ENCODE results near the gene CYB5R3. TPM values are rescaled to one million over a fixed set of nuclear protein-coding genes. Genes with fewer than 3 reads are reported as not detected.
A peak's percentile ranks its signal among the peaks of the same experiment; 100 is the strongest.

CYB5R3 gene
- total RNA-seq, 4 donors from 2014 or later = 134 to 200 (median 176) TPM

DNA sequence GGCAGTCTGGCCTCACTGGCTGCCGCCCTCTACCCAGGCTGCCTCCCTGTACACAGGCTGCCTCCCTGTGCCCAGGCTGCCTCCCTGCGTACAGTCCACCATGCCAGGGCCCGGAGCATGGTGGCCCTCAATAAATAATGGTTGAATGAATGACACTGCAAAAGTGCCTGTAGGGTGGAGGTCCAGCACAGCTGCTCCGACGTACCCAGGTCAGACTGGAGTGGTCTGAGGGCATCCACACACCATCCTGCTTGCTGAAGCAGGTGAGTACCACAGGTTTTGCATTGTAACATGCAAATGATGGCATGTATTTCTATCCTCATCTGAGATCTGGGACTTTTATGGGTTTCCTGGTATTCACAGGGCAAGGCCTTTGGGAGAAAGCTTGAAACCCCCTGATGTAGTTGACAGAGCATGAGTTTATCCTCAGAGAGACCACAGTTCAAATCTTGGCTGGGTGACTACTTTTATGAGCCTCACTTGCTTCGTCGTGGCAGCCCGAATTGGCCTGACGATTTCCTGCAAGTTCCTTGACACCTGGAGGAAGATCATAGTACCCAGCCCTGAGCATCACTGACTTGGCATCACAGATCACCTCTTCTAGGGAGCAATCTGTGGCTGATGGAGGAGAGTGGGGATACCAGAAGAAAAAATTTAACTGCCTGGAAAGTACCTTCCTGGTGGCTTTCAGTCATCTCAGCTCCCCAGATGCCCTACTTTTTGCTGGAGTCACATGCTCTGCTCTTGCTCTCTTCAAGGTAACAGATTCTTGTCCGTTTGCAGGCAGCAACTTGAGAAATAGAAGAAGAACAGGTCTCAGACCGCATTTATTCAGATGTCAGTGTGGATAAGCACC, 16.0 kb upstream of the CYB5R3 start:
- H3K4me3 ChIP-seq = no peak overlapping the region
- no peak overlapping the region for H3K27ac ChIP-seq
- no peak for DNase-seq (ENCODE audit: low spot score in 2 of 2)
- no peaks in the 10 kb centered on the region for H3K9me3 ChIP-seq
- WGBS, 2 donors = 61 to 66% methylated on average over 11 of the region's 11 CpGs
- TF ChIP-seq CTCF (IDR thresholded peaks at IDR 0.05) (no peak), EP300 (IDR thresholded peaks at IDR 0.05) (no peak), POLR2A (IDR thresholded peaks at IDR 0.05) (no peak)
- no peaks in the 10 kb centered on the region for H3K27me3 ChIP-seq
- H3K4me1 ChIP-seq = peaks cover 0 to 15% (median 7%) of the 10 kb centered on the region in 4 donors
- H3K36me3 ChIP-seq = no peaks in the 10 kb centered on the region

DNA sequence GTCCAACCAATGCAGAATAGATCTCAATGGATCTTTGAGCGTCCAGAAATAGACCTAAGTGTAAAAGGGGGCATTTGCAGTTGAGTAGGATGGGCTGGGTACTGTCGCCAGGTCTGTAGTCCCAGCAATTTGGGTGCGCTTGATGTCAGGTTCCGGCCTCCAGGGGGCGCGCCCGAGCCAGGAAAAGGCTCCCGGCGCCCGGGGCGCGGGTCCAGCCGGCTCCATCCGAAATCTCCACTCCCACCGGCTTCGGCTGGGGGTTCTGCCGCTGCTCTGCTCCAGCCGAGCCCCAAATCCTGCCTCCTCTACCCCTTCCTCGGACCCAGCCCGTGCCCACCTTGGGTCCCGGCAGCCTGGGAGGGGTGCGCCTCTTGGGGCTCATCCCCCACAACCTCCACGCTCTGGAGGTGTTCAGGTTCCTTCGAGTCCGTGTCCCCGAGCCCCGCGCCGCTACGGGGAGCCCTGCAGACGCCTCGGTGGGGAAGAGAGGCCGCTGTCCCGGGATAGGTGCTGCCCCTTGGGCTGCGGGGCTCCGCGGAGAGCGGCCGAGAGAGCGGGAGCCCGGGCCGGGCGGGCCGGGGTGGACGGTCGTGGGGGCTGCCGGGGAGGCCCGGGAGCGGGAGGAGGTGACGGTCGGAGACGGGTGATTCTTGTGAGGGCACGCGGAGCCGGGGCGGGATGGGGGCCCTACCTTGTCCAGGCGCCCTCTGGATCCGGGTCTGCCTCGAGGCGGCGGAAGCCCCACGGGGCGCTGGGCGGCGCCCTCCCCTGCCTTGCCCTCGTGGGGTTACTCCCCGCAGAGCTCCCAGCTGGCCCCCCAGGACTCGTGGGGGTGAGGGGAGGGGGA, 13.0 kb upstream of the CYB5R3 start:
- Histone ChIP-seq H3K27me3 (no peaks in the 10 kb centered on the region), H3K4me1 (peaks cover 0 to 15% (median 7%) of the 10 kb centered on the region in 4 donors), H3K27ac (peak overlapping the region; percentile 11 to 80 (median 60)), H3K36me3 (no peaks in the 10 kb centered on the region), H3K9me3 (no peaks in the 10 kb centered on the region), H3K4me3 (peak overlapping the region; percentile 36 to 61 (median 42))
- DNase-seq (ENCODE audit: low spot score in 2 of 2) = peak; percentile 83 to 89
- TF ChIP-seq POLR2A (IDR thresholded peaks at IDR 0.05) (peak in 1 of 2 donors; percentile 17), CTCF (IDR thresholded peaks at IDR 0.05) (peak; percentile 76 to 92 (median 78)), EP300 (IDR thresholded peaks at IDR 0.05) (peak in 1 of 2 donors; percentile 33)
- WGBS, 2 donors = 3 to 8% methylated on average over 27 to 57 of the region's 68 CpGs

DNA sequence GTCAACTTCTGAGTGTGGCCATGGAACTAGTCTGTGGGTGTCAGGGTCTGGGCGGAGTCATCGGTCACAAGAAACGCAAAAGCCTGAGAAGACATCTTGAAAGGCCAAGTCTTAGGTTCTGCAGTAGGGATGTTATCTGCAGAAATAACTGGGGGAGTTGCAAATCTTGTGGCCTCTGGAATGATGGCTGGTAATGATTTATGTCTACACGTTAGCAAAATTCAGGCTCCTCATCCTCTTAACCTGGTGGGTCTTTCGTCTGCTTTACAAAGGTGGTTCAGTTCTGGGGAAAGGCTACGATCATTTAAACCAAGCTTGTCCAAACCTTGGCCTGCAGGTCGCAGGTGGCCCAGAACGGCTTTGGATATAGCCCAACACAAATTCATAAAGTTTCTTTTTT, 7.4 kb upstream of the CYB5R3 start:
- 92 to 94% methylated on average over 8 of the region's 8 CpGs for WGBS, 2 donors

DNA sequence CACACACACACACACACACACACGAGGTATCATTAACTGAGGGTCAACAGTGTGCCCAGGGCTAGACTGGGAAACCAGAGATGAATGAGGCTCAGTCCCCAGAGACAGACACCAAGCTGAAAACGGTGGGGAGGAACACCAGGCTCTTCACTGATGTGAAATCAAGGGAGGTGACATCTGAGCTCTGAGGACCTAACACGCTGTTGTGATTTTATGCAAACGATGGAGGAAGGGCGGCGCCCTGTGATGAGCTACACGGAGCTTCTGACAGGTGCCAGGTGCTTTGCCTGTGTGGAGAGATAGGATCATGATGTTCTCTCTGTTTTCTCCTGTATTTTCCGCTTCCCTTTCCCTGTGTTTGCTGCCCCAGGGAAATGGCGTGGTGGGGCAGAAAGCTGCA, 6.5 kb upstream of the CYB5R3 start:
- no peak overlapping the region for H3K4me3 ChIP-seq
- WGBS, 2 donors = 67 to 70% methylated on average over 9 of the region's 9 CpGs
- H3K9me3 ChIP-seq = no peaks in the 10 kb centered on the region
- H3K4me1 ChIP-seq = no peaks in the 10 kb centered on the region
- DNase-seq (ENCODE audit: low spot score in 2 of 2) = no peak
- no peak overlapping the region for H3K27ac ChIP-seq
- H3K36me3 ChIP-seq = no peaks in the 10 kb centered on the region
- H3K27me3 ChIP-seq = no peaks in the 10 kb centered on the region
- TF ChIP-seq CTCF (IDR thresholded peaks at IDR 0.05) (no peak), POLR2A (IDR thresholded peaks at IDR 0.05) (no peak), EP300 (IDR thresholded peaks at IDR 0.05) (no peak)

More for the DNA sequence above, 7.4 kb upstream of the CYB5R3 start:
- no peak for TF ChIP-seq CTCF (IDR thresholded peaks at IDR 0.05)
- no peak for TF ChIP-seq EP300 (IDR thresholded peaks at IDR 0.05)
- TF ChIP-seq POLR2A (IDR thresholded peaks at IDR 0.05) = no peak
- H3K4me1 ChIP-seq = peaks cover 0 to 3% (median 0%) of the 10 kb centered on the region in 4 donors
- no peak overlapping the region for H3K27ac ChIP-seq
- no peak overlapping the region for H3K4me3 ChIP-seq
- H3K9me3 ChIP-seq = no peaks in the 10 kb centered on the region
- no peak for DNase-seq (ENCODE audit: low spot score in 2 of 2)
- H3K27me3 ChIP-seq = no peaks in the 10 kb centered on the region
- H3K36me3 ChIP-seq = no peaks in the 10 kb centered on the region
